Esophagus muscularis mucosa (tissue), 4 donors: ENCODE measurements around the gene RNF167. TPM values are rescaled to one million over a fixed set of nuclear protein-coding genes. Genes with fewer than 3 reads are reported as not detected.
A peak's percentile ranks its signal among the peaks of the same experiment; 100 is the strongest.

Source experiments
- DNase-seq: peaks from one replicate; pipeline ENCODE4 v3.0.0-alpha.2; 2017; ENCODE audit errors: extremely low spot score
- H3K27ac ChIP-seq, 4 donors: fragments of 200-600 bp; sonication (generic); replicated peaks in 1 of 4; 1 replicate in 3 of 4; 2 replicates in 1 of 4; pipeline ENCODE4 v1.5.1; 2016 to 2019; ENCODE audit warnings: mild to moderate bottlenecking in 1 of 4
- H3K27me3 ChIP-seq, 4 donors: fragments of 200-600 bp; sonication (generic); one replicate each; pipeline versions ENCODE4 v1.5.1 to v1.6.0; 2016 to 2019
- H3K36me3 ChIP-seq, 4 donors: fragments of 200-600 bp; sonication (generic); one replicate each; pipeline ENCODE4 v1.5.1; 2016 to 2019
- H3K4me1 ChIP-seq, 4 donors: fragments of 200-600 bp; sonication (generic); one replicate each; pipeline ENCODE4 v1.5.1; 2016 to 2019
- H3K4me3 ChIP-seq, 4 donors: fragments of 200-600 bp; sonication (generic); 1 replicate in 2 of 4; 2 replicates in 2 of 4; pipeline ENCODE4 v1.5.1; 2016 to 2019; ENCODE audit warnings: mild to moderate bottlenecking in 4 of 4, moderate library complexity in 1 of 4
- H3K9me3 ChIP-seq, 4 donors: fragments of 200-600 bp; sonication (generic); 1 replicate in 3 of 4; 2 replicates in 1 of 4; pipeline ENCODE4 v1.5.1; 2016 to 2019
- EP300 ChIP-seq: sonication (generic); formaldehyde crosslinking; IDR thresholded peaks from one replicate; pipeline ENCODE4 v1.6.1; 2017; ENCODE audit warnings: antibody characterized with exemption
- POLR2A ChIP-seq: fragments of 450-650 bp; IDR thresholded peaks from one replicate; pipeline ENCODE4 v1.6.1; 2017; ENCODE audit warnings: antibody characterized with exemption, moderate library complexity, mild to moderate bottlenecking, low read depth
- POLR2AphosphoS5 ChIP-seq, 2 donors: sonication (generic); formaldehyde crosslinking; IDR thresholded peaks; one replicate each; pipeline ENCODE4 v1.6.1; 2017; ENCODE audit warnings: antibody characterized with exemption in 2 of 2
- whole genome bisulfite sequencing: methylation state at CpG from one replicate; pipeline ENCODE4 v1.1.5; 2018; 5-methylcytosine and 5-hydroxymethylcytosine counted together
- intact Hi-C: fragments of 100-400 bp; cut with DNase I; formaldehyde crosslinking; loops from one replicate; pipeline ENCODE4 v1.15.1; 2023
- total RNA-seq, 4 donors: library from RNA; depleted of rRNA; stranded (reverse); fragments of >200 nt; gene quantifications; one replicate each; pipeline versions ENCODE4 v1.1.0 to v1.2.1, GENCODE V29; 2016
- TF ChIP-seq, protein P1 (sequence below), 3 experiments: fragments of 200-600 bp in 2 of 3; fragments of 450-650 bp in 1 of 3; sonication (generic) in 2 of 3; IDR thresholded peaks; one replicate each; pipeline ENCODE4 v1.5.1; 2017 to 2019; ENCODE audit warnings: antibody characterized with exemption in 3 of 3, mild to moderate bottlenecking in 2 of 3, moderate library complexity in 1 of 3

RNF167 gene
- total RNA-seq, 4 donors from 2014 or later, result 59.8 to 96.3 (median 69.5) TPM

DNA sequence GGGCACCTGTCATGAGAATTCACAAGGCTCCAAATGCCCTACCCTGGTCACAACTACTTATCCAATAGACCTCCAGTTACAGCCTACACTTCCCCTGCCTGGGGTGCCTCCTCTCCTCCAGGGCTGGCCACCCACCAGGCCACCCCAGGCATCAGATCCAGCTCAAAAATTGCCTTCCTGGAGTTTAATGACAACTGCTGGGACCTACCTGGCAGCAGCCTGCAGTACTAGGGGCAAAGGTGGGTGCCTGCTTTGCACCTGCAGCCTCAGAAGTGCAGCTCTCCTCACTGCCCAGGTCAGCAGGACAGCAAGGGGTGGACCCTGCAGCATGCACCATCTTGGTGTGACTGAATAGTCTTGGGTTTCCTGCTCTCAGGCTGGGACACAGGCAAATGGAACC, 4.4 kb upstream of the RNF167 start:
- TF ChIP-seq POLR2A (no peak), POLR2AphosphoS5 (IDR thresholded peaks at IDR 0.05) (no peak), EP300 (no peak)
- TF ChIP-seq, protein P1, sequence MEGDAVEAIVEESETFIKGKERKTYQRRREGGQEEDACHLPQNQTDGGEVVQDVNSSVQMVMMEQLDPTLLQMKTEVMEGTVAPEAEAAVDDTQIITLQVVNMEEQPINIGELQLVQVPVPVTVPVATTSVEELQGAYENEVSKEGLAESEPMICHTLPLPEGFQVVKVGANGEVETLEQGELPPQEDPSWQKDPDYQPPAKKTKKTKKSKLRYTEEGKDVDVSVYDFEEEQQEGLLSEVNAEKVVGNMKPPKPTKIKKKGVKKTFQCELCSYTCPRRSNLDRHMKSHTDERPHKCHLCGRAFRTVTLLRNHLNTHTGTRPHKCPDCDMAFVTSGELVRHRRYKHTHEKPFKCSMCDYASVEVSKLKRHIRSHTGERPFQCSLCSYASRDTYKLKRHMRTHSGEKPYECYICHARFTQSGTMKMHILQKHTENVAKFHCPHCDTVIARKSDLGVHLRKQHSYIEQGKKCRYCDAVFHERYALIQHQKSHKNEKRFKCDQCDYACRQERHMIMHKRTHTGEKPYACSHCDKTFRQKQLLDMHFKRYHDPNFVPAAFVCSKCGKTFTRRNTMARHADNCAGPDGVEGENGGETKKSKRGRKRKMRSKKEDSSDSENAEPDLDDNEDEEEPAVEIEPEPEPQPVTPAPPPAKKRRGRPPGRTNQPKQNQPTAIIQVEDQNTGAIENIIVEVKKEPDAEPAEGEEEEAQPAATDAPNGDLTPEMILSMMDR (IDR thresholded peaks at IDR 0.05), result no peak

DNA sequence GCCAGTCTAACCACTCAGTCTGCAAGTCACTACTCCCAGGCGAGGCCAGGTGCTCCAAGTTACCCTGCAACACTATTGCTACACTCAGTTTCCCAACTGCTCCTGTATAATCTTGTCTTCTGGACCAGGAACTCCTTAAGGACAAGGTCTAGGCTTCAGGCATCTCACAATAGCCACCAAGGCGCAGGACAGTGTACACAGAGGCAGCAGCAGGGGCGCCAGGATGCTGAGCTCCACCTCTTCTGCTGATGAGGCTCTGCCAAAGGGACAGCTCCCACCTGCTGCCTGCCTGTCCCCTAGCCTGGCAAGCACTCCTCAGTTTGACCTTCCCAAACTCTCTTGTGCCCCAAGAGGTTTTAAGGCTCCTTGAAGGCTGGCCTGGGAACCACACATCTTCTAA, 3.6 kb upstream of the RNF167 start:
- Histone ChIP-seq H3K9me3 (no peaks in the 10 kb centered on the region), H3K27me3 (no peaks in the 10 kb centered on the region), H3K36me3 (peaks cover 12 to 30% (median 24%) of the 10 kb centered on the region in 4 donors), H3K4me3 (no peak overlapping the region), H3K27ac (no peak overlapping the region), H3K4me1 (peaks cover 36 to 48% (median 42%) of the 10 kb centered on the region in 4 donors)
- intact Hi-C loops, result loop anchor here (5.0 kb wide), 1 partner anchor 51 kb away; the partner anchor contains the start of gene CAMTA2
- 78% methylated on average over 3 of the region's 3 CpGs for WGBS
- DNase-seq, result no peak
- TF ChIP-seq POLR2A (no peak), POLR2AphosphoS5 (IDR thresholded peaks at IDR 0.05) (no peak), EP300 (no peak)
- TF ChIP-seq, protein P1 (IDR thresholded peaks at IDR 0.05), result no peak

More for the DNA sequence above, 4.4 kb upstream of the RNF167 start:
- H3K27me3 ChIP-seq, result no peaks in the 10 kb centered on the region
- H3K27ac ChIP-seq, result no peak overlapping the region
- intact Hi-C loops, result loop anchor here (5.0 kb wide), 1 partner anchor 52 kb away; the partner anchor contains the start of gene CAMTA2
- H3K4me3 ChIP-seq, result no peak overlapping the region
- H3K36me3 ChIP-seq, result peaks cover 12 to 30% (median 24%) of the 10 kb centered on the region in 4 donors
- no peaks in the 10 kb centered on the region for H3K9me3 ChIP-seq
- no peak for DNase-seq
- H3K4me1 ChIP-seq, result peaks cover 29 to 40% (median 34%) of the 10 kb centered on the region in 4 donors

DNA sequence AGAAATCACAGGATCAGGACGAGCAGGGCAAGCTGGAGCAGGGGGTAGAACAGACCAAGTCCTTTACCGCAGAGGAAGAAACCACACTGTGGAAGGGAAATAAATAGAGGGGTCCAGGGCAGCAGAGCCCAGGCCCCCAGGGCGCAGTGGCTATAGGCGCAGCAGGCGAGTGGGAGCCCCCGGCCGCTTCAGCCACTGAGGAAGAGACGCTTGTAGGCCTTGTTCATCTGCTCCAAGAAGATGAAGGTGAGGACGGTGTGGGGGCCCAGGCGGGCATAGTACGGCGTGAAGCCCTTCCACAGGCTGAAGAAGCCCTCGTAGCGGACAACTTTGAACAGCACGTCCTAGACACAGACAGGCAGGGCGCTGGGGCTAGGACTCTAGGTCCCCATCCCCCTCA, 2.5 kb upstream of the RNF167 start:
- Histone ChIP-seq H3K4me3 (no peak overlapping the region), H3K9me3 (no peaks in the 10 kb centered on the region), H3K36me3 (peaks cover 12 to 39% (median 31%) of the 10 kb centered on the region in 4 donors), H3K27ac (peak overlapping the region in 2 of 4 donors; percentile 91 to 97), H3K4me1 (peaks cover 42 to 59% (median 52%) of the 10 kb centered on the region in 4 donors), H3K27me3 (no peaks in the 10 kb centered on the region)
- TF ChIP-seq, protein P1 (IDR thresholded peaks at IDR 0.05), result no peak
- TF ChIP-seq EP300 (no peak), POLR2A (no peak), POLR2AphosphoS5 (IDR thresholded peaks at IDR 0.05) (no peak)
- WGBS, result 94% methylated on average over 16 of the region's 16 CpGs
- DNase-seq, result no peak
- intact Hi-C loops, result loop anchor here (5.0 kb wide), 1 partner anchor 50 kb away; the partner anchor contains the start of gene CAMTA2

DNA sequence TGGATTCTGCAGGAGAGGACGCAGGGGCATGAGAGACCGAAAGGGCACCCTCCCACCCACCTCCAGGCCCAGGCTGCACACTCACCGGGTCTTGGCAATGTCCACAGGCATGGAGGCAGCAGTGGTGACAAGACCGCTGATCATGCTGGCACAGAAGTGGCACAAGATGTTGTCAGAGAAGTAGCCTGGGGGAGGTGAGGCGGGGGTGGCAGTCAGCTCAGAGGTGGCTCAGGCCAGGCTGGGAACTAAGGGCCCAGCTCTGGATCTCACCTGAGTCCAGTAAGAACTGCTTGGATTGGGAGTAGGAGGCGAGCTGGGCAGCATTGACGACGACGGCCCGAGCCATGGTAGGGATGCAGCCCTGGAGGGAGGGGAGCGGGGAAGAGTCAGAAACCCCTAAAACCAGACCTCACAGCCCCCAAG, 2.0 kb upstream of the RNF167 start:
- Histone ChIP-seq H3K9me3 (no peaks in the 10 kb centered on the region), H3K4me1 (peaks cover 41 to 64% (median 56%) of the 10 kb centered on the region in 4 donors), H3K36me3 (peaks cover 17 to 44% (median 37%) of the 10 kb centered on the region in 4 donors), H3K27me3 (no peaks in the 10 kb centered on the region), H3K27ac (peak overlapping the region; percentile 17 to 97 (median 94)), H3K4me3 (no peak overlapping the region)
- WGBS, result 82% methylated on average over 10 of the region's 11 CpGs
- DNase-seq, result no peak
- TF ChIP-seq, protein P1 (IDR thresholded peaks at IDR 0.05), result no peak
- TF ChIP-seq POLR2A (no peak), EP300 (no peak), POLR2AphosphoS5 (IDR thresholded peaks at IDR 0.05) (no peak)
- intact Hi-C loops, result loop anchor here (5.0 kb wide), 1 partner anchor 49 kb away; the partner anchor contains the start of gene CAMTA2
